Measurements from ENCODE around the gene COG8.
"Not testable (repeated sequence)": the region's sequence is repeated elsewhere in the genome, so short reads cannot be mapped to it uniquely, and the experiment has no call there.

COG8 gene, protein sequence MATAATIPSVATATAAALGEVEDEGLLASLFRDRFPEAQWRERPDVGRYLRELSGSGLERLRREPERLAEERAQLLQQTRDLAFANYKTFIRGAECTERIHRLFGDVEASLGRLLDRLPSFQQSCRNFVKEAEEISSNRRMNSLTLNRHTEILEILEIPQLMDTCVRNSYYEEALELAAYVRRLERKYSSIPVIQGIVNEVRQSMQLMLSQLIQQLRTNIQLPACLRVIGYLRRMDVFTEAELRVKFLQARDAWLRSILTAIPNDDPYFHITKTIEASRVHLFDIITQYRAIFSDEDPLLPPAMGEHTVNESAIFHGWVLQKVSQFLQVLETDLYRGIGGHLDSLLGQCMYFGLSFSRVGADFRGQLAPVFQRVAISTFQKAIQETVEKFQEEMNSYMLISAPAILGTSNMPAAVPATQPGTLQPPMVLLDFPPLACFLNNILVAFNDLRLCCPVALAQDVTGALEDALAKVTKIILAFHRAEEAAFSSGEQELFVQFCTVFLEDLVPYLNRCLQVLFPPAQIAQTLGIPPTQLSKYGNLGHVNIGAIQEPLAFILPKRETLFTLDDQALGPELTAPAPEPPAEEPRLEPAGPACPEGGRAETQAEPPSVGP

GRCh38 chr16:69339289-69340094, at the start of gene COG8, which contains the start of gene NIP7:
Gene COG8, minus strand, starts transcription at chr16:69339564. Its CDS starts 12 bp downstream, at chr16:69339552.
Gene NIP7, plus strand, starts transcription at chr16:69339772. Its CDS starts 58 bp downstream, at chr16:69339830.
- in situ Hi-C loops (cut with MboI; ENCODE audit: low sequenced_read_pairs) = no loop called here

DNA sequence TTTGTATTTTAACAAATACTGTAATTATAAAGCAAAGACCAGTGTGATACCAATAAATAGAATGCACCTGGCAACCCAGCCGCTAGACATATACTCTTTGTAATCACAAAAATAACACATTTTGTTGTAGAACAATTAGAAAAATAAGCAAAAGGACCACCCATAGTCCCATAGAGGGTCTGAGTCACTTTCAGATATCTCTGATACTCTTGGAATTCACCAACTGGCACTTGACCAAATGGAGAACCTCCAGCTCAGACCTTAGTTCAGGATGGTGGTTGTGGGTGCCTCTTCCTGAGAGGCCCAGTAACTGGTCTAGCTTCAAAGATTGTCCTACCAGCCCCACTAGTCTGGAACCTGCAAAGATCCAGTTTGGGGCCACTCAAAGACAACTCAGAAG, 47.2 kb upstream of the COG8 start:
- in situ Hi-C loops (cut with MboI; ENCODE audit: low sequenced_read_pairs) = no loop called here

DNA sequence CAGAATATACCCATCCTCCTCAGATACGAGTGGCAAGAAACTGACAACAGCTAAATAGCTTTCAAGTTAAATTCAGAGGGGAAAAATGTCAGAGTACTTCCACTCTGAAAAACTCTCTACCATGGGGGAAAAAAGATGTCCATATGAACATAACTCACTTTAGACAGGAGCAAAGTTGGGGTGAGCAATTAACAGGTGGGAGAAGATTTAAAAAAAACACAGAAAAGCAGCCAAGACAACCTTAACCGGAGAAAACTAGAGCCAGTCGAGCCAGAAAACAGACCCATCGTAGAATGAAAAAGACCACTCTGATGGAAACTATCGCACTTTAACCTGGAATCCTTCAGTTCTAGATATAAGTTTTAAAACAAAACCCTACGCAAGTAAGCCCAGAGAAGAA, 45.6 kb upstream of the COG8 start:
- in situ Hi-C loops (cut with MboI; ENCODE audit: low sequenced_read_pairs) = no loop called here

DNA sequence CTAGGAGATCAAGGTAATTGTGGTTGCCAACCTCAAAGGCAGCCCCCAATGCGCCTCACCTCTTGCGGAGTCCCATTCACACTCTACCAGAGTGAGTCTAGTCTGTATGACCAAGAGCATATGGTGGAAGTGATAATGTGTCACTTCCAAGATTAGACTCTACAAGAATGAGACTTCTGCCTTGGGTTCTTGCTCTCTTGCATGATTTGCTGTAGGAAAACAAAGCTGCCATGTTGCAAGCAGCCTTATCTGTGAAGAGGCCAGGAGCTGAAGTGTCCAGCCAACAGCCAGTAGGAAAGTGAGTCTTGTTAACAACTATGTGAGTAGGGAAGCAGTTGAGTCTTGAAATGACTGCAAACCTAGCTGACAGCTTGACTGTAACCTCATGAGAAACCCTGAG, 43.1 kb upstream of the COG8 start:
- in situ Hi-C loops (cut with MboI; ENCODE audit: low sequenced_read_pairs) = no loop called here

- in situ Hi-C loops (cut with MboI; ENCODE audit: low sequenced_read_pairs) = no loop called here
Measured at GRCh38 chr16:69381231-69381630, 41.9 kb upstream of the COG8 start.

DNA sequence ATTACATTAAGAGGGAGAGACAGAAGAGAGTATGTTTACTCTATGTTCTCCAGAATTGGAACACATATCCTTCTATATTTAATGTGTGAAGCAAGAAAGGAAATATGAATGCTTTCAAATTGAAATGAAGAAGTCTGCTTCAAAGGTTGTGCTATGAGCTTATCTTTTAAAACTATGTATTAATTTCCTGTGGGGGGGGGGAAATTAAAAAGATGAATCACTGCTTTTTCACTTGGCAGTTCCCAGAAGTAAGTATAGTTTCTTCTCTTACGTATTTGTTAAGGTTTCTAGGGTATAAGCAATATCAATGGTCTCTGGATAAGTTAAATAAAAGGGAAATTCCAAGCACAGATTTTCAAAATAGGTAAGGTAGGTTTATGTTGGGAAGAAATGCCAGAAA, 39.4 kb upstream of the COG8 start:
- in situ Hi-C loops (cut with MboI; ENCODE audit: low sequenced_read_pairs) = no loop called here

- in situ Hi-C loops (cut with MboI; ENCODE audit: low sequenced_read_pairs) = no loop called here
Measured at GRCh38 chr16:69378036-69378435, 38.7 kb upstream of the COG8 start.

DNA sequence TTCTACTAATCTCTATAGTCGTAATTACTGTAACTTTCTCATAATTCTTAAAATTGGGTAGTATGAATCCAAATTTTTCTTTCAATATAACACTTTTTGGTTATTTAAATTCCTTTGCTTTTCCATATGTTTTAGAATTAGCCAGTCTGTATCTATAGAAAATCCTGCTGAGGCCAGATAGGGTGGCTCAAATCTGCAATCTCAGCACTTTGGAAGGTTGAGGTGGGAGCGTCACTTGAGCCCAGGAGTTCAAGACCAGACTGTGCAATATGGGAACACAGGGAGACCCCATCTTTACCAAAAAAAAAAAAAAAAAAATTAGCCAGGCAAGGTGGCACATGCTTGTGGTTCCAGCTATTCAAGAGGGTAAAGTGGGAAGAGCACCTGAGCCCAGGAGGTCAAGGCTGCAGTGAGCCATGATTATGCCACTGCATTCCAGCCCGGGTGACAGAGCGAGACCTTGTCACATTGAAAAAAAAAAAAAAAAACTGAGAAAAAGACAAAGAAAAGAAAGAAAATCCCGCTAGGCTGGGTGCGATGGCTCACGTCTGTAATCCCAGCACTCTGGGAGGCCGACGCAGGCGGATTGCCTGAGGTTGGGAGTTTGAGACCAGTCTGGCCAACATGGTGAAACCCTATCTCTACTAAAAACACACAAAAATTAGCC, 37.2 kb upstream of the COG8 start:
- in situ Hi-C loops (cut with MboI; ENCODE audit: low sequenced_read_pairs) = no loop called here

DNA sequence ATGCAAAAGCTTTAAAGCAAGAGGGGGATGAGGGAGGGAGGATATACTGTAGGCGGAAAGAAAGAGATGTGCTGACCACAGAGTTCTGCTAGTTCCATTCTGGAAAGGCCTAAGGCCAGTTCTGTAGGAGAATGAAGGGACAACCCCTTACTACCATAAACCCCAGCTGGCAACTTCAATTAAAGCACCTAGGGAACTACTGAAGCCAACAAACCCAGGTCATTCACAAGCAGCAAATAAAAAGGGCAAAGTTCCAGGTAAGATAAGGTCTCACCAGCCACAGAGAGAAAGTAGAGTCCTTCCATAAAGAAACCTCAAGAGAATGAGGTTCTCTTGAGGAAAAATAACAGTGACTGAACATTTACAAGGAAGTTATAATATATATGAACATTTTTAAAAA, 33.7 kb upstream of the COG8 start:
- in situ Hi-C loops (cut with MboI; ENCODE audit: low sequenced_read_pairs) = no loop called here

DNA sequence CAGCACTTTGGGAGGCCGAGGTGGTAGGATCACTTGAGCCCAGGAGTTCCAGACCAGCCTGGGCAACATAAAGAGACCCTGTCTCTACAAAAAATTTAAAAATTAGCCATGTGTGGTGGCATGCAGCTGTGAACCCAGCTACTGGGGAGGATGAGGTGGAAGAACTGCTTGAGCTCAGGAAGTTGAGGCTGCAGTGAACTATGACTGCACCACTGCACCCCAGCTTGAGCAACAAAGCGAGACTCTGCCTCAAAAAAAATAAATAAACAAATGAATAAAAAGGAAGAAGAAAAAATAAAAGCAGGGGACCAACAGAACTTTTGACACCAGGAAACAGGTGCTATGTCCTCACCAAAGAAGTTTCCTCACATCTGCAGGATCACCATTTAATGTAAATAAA, 32.2 kb upstream of the COG8 start:
- in situ Hi-C loops (cut with MboI; ENCODE audit: low sequenced_read_pairs) = no loop called here

- in situ Hi-C loops (cut with MboI; ENCODE audit: low sequenced_read_pairs) = no loop called here
Measured at GRCh38 chr16:69368866-69369265, 29.5 kb upstream of the COG8 start.

DNA sequence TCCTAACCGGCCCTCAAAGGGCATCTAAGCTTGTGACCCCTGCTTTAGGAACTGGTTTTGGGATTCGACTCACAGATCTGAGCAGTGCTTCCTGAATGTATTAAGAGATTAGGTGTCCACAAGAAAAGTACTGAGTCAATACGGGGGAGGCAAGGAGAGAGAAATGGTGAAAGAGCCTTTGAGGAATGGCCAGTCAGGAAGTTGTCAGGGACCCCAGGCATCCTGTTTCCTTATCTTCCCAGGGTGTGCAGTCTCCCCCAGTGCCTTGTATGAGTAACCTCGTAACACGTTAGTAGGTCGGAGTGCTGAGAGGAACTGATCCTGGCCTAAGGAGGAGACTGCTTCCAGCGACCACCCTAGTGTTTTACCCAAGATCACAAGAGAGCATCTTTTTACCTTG, 28.6 kb upstream of the COG8 start:
- in situ Hi-C loops (cut with MboI; ENCODE audit: low sequenced_read_pairs) = no loop called here

DNA sequence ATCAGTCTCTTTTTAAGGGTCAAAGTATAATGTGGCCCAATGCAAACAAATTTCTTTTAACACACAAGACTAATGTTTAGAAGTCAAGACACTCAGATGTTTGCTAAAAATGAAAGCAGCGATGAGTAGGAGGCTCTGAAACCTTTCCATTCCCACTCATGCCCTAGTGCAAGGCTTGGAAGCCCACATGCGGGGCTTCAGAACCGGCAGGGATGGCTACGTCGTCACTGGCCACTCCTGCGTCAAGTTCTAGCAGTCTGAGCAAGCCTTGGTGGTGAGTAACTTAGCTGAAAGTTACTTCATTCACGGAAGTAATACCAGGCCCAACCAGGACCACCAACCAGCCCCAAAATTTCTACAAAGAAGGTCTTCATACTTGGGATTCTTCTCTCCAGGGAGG, 27.1 kb upstream of the COG8 start:
- in situ Hi-C loops (cut with MboI; ENCODE audit: low sequenced_read_pairs) = no loop called here

GRCh38 chr16:69365901-69366300, 26.5 kb upstream of the COG8 start:
- in situ Hi-C loops (cut with MboI; ENCODE audit: low sequenced_read_pairs) = no loop called here

- in situ Hi-C loops (cut with MboI; ENCODE audit: low sequenced_read_pairs) = no loop called here
Measured at GRCh38 chr16:69364088-69364487, 24.7 kb upstream of the COG8 start.

- in situ Hi-C loops (cut with MboI; ENCODE audit: low sequenced_read_pairs) = no loop called here
Measured at GRCh38 chr16:69363281-69363717, 23.9 kb upstream of the COG8 start.

DNA sequence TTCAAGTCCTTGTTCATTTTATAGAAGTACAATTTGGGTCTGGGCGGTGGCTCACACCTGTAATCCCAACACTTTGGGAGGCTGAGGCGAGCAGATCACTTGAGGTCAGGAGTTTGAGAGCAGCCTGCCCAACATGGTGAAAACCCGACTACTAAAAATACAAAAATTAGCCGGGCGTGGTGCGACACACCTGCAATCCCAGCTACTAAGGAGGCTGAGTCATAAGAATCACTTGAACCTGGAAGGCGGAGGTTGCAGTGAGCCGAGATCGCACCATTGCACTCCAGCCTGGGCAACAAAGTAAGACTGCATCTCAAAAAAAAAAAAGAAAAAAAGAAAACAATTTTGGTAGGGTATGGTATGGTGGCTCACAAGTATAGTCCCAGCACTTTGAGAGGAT, 20.7 kb upstream of the COG8 start:
- in situ Hi-C loops (cut with MboI; ENCODE audit: low sequenced_read_pairs) = not testable (repeated sequence)

DNA sequence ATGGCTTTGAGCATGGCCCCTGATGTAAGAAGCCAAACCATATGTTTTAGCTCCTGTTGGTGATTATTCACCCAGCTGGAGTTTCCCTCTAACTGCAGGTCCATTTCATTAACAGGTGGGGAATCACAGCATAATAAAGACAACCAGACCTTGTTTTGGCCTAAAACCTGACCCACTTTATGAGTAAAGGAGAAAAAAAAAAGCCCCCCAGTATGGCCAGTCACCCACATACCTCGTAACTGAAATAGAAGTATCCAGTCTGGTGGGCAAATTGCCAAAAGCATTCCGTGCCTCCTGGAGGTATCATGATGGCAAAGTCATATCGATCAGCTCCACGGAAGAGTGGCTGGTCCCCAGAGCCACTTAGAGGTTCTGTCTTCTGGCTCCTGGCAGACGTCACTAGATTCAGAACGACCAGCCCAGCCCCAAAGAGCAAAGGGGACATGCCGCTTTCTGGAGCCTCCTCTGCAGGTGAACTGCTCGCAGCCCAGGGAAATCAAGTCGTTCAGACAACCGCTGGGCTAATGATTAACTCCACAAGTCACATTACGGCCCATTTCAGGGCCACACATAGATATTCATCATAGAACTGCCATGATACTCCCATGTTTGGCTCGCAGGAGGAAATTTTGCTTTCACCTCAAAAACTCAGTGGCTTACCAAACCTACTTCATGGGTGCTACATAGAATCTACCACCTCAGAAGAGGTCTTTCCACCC, 12.1 kb upstream of the COG8 start, which contains the start of gene TMED6:
TMED6 (minus strand) TSS at position 478 of the 719 bp plus-strand sequence; CDS start at position 445, 33 bp downstream.
- in situ Hi-C loops (cut with MboI; ENCODE audit: low sequenced_read_pairs) = no loop called here

- in situ Hi-C loops (cut with MboI; ENCODE audit: low sequenced_read_pairs) = no loop called here
Measured at GRCh38 chr16:69350536-69351133, 11.3 kb upstream of the COG8 start.

GRCh38 chr16:69349536-69349935, 10.2 kb upstream of the COG8 start:
- in situ Hi-C loops (cut with MboI; ENCODE audit: low sequenced_read_pairs) = no loop called here

All from hTERT RPE-1 (cell line).